GM12874 (cell line): ENCODE measurements around the gene STK32B.

ENCODE experiments used
- CTCF ChIP-seq: IDR thresholded peaks from 2 replicates; pipeline ENCODE4 v1.5.1; 2011; ENCODE audit warnings: low read depth, mild to moderate bottlenecking, control low read depth, low read length, moderate library complexity; ENCODE audit not compliant: insufficient read depth

Gene STK32B

GRCh38 chr4:5420266-5420665, 369.0 kb downstream of the STK32B start:
- no peak for TF ChIP-seq CTCF

GRCh38 chr4:5421416-5421815, 370.1 kb downstream of the STK32B start:
- TF ChIP-seq CTCF, result no peak

GRCh38 chr4:5422195-5422594, 370.9 kb downstream of the STK32B start:
- no peak for TF ChIP-seq CTCF

- TF ChIP-seq CTCF, result no peak
Measured at GRCh38 chr4:5423670-5424069, 372.4 kb downstream of the STK32B start.

GRCh38 chr4:5424211-5424610, 372.9 kb downstream of the STK32B start:
- TF ChIP-seq CTCF, result no peak

- TF ChIP-seq CTCF, result no peak
Measured at GRCh38 chr4:5424901-5425300, 373.6 kb downstream of the STK32B start.

GRCh38 chr4:5429747-5430146, 378.5 kb downstream of the STK32B start:
- no peak for TF ChIP-seq CTCF

- TF ChIP-seq CTCF, result no peak
Measured at GRCh38 chr4:5433196-5433595, 381.9 kb downstream of the STK32B start.
